Activated CD4-positive, alpha-beta T cell treated with anti-CD3 and anti-CD28 coated beads for 1 hour (primary cell): ENCODE results near the gene WWP2.
"Not testable (repeated sequence)": the region's sequence is repeated elsewhere in the genome, so short reads cannot be mapped to it uniquely, and the experiment has no call there.

ENCODE experiments used
- DNase-seq: peaks from one replicate; pipeline ENCODE4 v3.0.0-alpha.2; 2020

WWP2 gene

GRCh38 chr16:69930117-69930776, 168.1 kb downstream of the WWP2 start:
- peak; percentile 18 for DNase-seq

- DNase-seq: no peak
Measured at GRCh38 chr16:69931631-69932030, 169.5 kb downstream of the WWP2 start.

GRCh38 chr16:69932228-69932627, 170.1 kb downstream of the WWP2 start:
- no peak for DNase-seq

GRCh38 chr16:69932691-69933392, 170.7 kb downstream of the WWP2 start:
- DNase-seq: no peak

GRCh38 chr16:69934044-69934443, 171.9 kb downstream of the WWP2 start:
- DNase-seq: no peak

- no peak for DNase-seq
Measured at GRCh38 chr16:69934751-69935150, 172.6 kb downstream of the WWP2 start.

- no peak for DNase-seq
Measured at GRCh38 chr16:69935278-69935711, 173.2 kb downstream of the WWP2 start.

GRCh38 chr16:69935740-69936139, 173.6 kb downstream of the WWP2 start:
- no peak for DNase-seq

- DNase-seq: no peak
Measured at GRCh38 chr16:69936252-69936651, 174.1 kb downstream of the WWP2 start.

- no peak for DNase-seq
Measured at GRCh38 chr16:69936751-69937211, 174.6 kb downstream of the WWP2 start.

GRCh38 chr16:69937465-69937951, 175.4 kb downstream of the WWP2 start:
- DNase-seq: no peak

GRCh38 chr16:69938981-69939820, 177.1 kb downstream of the WWP2 start:
- no peak for DNase-seq

- no peak for DNase-seq
Measured at GRCh38 chr16:69939821-69940585, 177.9 kb downstream of the WWP2 start.

- no peak for DNase-seq
Measured at GRCh38 chr16:69940676-69941075, 178.5 kb downstream of the WWP2 start.

- DNase-seq: no peak
Measured at GRCh38 chr16:69941251-69942098, 179.3 kb downstream of the WWP2 start.

GRCh38 chr16:69942099-69942491, 180.0 kb downstream of the WWP2 start:
- no peak for DNase-seq

GRCh38 chr16:69942627-69943170, 180.6 kb downstream of the WWP2 start:
- DNase-seq: no peak

- DNase-seq: not testable (repeated sequence)
Measured at GRCh38 chr16:69943241-69944036, 181.3 kb downstream of the WWP2 start.

- DNase-seq: not testable (repeated sequence)
Measured at GRCh38 chr16:69950411-69950810, 188.3 kb downstream of the WWP2 start.

- DNase-seq: not testable (repeated sequence)
Measured at GRCh38 chr16:69951017-69951671, 189.0 kb downstream of the WWP2 start, which contains the start of gene CLEC18A. CLEC18A (plus strand) TSS chr16:69951334; CDS start chr16:69951367, 33 bp downstream.
